ENCODE measurements around the gene SNAPC1. TPM values are rescaled to one million over a fixed set of nuclear protein-coding genes. Genes with fewer than 3 reads are reported as not detected.

Gene SNAPC1
- total RNA-seq, 1 experiment from 2014 or later, result 8.6 TPM

- BruUV-seq (replicated peaks), result no TSS peak
- ATAC-seq, result no peak
- Histone ChIP-seq H3K36me3 (ENCODE audit: control insufficient read depth, insufficient read depth, low read length) (peaks cover 22% of the 10 kb centered on the region), H3K4me1 (ENCODE audit: control insufficient read depth, insufficient read depth, low read length) (no peaks in the 10 kb centered on the region), H3K4me3 (ENCODE audit: low read depth in 2 of 2, low read length in 2 of 2) (no peak overlapping the region), H3K27ac (ENCODE audit: low read length) (no peak overlapping the region), H3K27me3 (ENCODE audit: control insufficient read depth, insufficient read depth, low read length) (no peaks in the 10 kb centered on the region), H3K9me3 (ENCODE audit: control insufficient read depth, insufficient read depth, low read depth, low read length) (no peaks in the 10 kb centered on the region)
- in situ Hi-C loops (cut with HindIII; ENCODE audit: low pct_unique_long_range_greater_than_20kb, low sequenced_read_pairs) (no loop called here), intact Hi-C loops (cut with micrococcal nuclease; ENCODE audit: unreplicated experiment) (no loop called here)
- TF ChIP-seq POLR2AphosphoS5 (IDR thresholded peaks at IDR 0.05; ENCODE audit: low read depth, low read length), result no peak
- TF ChIP-seq, protein P1, sequence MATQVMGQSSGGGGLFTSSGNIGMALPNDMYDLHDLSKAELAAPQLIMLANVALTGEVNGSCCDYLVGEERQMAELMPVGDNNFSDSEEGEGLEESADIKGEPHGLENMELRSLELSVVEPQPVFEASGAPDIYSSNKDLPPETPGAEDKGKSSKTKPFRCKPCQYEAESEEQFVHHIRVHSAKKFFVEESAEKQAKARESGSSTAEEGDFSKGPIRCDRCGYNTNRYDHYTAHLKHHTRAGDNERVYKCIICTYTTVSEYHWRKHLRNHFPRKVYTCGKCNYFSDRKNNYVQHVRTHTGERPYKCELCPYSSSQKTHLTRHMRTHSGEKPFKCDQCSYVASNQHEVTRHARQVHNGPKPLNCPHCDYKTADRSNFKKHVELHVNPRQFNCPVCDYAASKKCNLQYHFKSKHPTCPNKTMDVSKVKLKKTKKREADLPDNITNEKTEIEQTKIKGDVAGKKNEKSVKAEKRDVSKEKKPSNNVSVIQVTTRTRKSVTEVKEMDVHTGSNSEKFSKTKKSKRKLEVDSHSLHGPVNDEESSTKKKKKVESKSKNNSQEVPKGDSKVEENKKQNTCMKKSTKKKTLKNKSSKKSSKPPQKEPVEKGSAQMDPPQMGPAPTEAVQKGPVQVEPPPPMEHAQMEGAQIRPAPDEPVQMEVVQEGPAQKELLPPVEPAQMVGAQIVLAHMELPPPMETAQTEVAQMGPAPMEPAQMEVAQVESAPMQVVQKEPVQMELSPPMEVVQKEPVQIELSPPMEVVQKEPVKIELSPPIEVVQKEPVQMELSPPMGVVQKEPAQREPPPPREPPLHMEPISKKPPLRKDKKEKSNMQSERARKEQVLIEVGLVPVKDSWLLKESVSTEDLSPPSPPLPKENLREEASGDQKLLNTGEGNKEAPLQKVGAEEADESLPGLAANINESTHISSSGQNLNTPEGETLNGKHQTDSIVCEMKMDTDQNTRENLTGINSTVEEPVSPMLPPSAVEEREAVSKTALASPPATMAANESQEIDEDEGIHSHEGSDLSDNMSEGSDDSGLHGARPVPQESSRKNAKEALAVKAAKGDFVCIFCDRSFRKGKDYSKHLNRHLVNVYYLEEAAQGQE (IDR thresholded peaks at IDR 0.05; ENCODE audit: insufficient read depth in 1 of 2, low read depth in 2 of 2, low read length in 1 of 2), result no peak
- no peak for TF ChIP-seq SIN3A (IDR thresholded peaks at IDR 0.05; ENCODE audit: borderline replicate concordance, insufficient read depth, low read depth, low read length)
- TF ChIP-seq CTCF (IDR thresholded peaks at IDR 0.05), result no peak
- TF ChIP-seq TCF7L2 (IDR thresholded peaks at IDR 0.05; ENCODE audit: low read depth, low read length), result no peak
- CTCF ChIA-PET, result no interaction called here
- POLR2A ChIA-PET, result no interaction called here
- no peak for DNase-seq (ENCODE audit: low read depth, low spot score)
Observed at GRCh38 chr14:61780125-61780524, 17.9 kb downstream of the SNAPC1 start.

DNA sequence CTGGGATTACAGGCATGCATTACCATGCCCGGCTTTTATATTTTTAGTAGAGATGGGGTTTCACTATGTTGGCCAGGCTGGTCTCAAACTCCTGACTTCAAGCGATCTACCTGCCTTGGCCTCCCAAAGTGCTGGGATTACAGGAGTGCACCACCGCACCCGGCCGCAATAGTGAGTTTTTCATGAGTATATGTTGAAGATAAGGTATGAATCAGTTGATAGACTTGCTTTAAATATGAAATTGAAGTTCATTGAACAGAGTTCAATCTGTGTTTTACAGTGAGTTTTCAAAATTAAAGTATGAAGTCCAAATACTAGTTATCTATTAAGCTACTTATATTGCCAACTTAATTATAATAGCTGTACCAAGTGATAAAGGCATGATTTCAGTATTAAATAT is 35.1 kb downstream of the SNAPC1 start:
- DNase-seq (ENCODE audit: low read depth, low spot score) (no peak), ATAC-seq (no peak)
- Histone ChIP-seq H3K9me3 (ENCODE audit: control insufficient read depth, insufficient read depth, low read depth, low read length) (no peaks in the 10 kb centered on the region), H3K4me1 (ENCODE audit: control insufficient read depth, insufficient read depth, low read length) (no peaks in the 10 kb centered on the region), H3K4me3 (ENCODE audit: low read depth in 2 of 2, low read length in 2 of 2) (no peak overlapping the region), H3K27ac (ENCODE audit: low read length) (no peak overlapping the region), H3K36me3 (ENCODE audit: control insufficient read depth, insufficient read depth, low read length) (peaks cover 2% of the 10 kb centered on the region), H3K27me3 (ENCODE audit: control insufficient read depth, insufficient read depth, low read length) (no peaks in the 10 kb centered on the region)
- ChIA-PET POLR2A (no interaction called here), CTCF (no interaction called here)
- in situ Hi-C loops (cut with HindIII; ENCODE audit: low pct_unique_long_range_greater_than_20kb, low sequenced_read_pairs), result no loop called here
- no TSS peak for BruUV-seq (replicated peaks)
- TF ChIP-seq POLR2AphosphoS5 (IDR thresholded peaks at IDR 0.05; ENCODE audit: low read depth, low read length), result no peak
- no peak for TF ChIP-seq SIN3A (IDR thresholded peaks at IDR 0.05; ENCODE audit: borderline replicate concordance, insufficient read depth, low read depth, low read length)
- no peak for TF ChIP-seq CTCF (IDR thresholded peaks at IDR 0.05)
- no peak for TF ChIP-seq TCF7L2 (IDR thresholded peaks at IDR 0.05; ENCODE audit: low read depth, low read length)
- TF ChIP-seq, protein P1 (IDR thresholded peaks at IDR 0.05; ENCODE audit: insufficient read depth in 1 of 2, low read depth in 2 of 2, low read length in 1 of 2), result no peak
- intact Hi-C loops (cut with micrococcal nuclease; ENCODE audit: unreplicated experiment), result no loop called here
